ENCODE measurements around the gene TOR1B. TPM values are rescaled to one million over a fixed set of nuclear protein-coding genes. Genes with fewer than 3 reads are reported as not detected.

The TOR1B gene
- total RNA-seq, 1 experiment from 2014 or later, result 18.8 TPM

DNA sequence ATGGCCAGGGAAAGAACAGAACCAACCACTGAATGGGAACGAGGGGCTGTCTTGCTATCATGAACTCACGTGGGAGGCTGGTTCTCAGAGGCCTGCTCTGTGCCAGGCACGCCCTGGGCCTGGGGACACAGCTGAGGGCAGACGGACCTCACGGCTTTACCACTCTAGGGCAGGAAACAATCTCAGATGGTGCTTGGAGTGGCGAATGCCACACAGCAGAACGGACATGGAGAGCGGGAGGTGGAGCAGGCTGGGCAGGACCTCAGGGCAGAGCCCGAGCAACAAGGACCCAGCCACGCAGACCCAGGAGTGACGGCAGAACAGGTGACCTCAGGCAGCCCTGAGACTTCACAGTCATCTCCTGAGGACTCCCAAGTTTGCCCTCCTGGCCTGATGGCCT lies 12.3 kb downstream of the TOR1B start:
- CTCF ChIA-PET, result no interaction called here
- Mint-ChIP-seq H3K36me3 (peaks cover 62% of the 10 kb centered on the region), H3K4me1 (0 out of 2 replicates have a peak, but pooled peaks cover 3% of the 10 kb centered on the region), H3K9me3 (no peaks in the 10 kb centered on the region), H3K27ac (peak overlapping the region; percentile 74; the same call in 1 of the 2 replicates), H3K27me3 (ENCODE audit: low read depth) (no peaks in the 10 kb centered on the region), H3K4me3 (no peak overlapping the region)
- POLR2A ChIA-PET, result no interaction called here
- TF ChIP-seq ZNF416 (CRISPR knock-in tag; IDR thresholded peaks at IDR 0.05), result no peak
- TF ChIP-seq SMAD3 (CRISPR knock-in tag; IDR thresholded peaks at IDR 0.05; ENCODE audit: borderline replicate concordance), result no peak
- TF ChIP-seq IRF2 (CRISPR knock-in tag; IDR thresholded peaks at IDR 0.05; ENCODE audit: borderline replicate concordance, low read depth), result no peak
- no peak for TF ChIP-seq EMX1 (CRISPR knock-in tag; IDR thresholded peaks at IDR 0.05)
- no peak for TF ChIP-seq CREB1 (CRISPR knock-in tag; IDR thresholded peaks at IDR 0.05)
- no peak for TF ChIP-seq GRHL2 (CRISPR knock-in tag; IDR thresholded peaks at IDR 0.05; ENCODE audit: insufficient replicate concordance, severe bottlenecking)
- TF ChIP-seq JUN (CRISPR knock-in tag; IDR thresholded peaks at IDR 0.05), result no peak
- TF ChIP-seq ESRRA (CRISPR knock-in tag; IDR thresholded peaks at IDR 0.05; ENCODE audit: borderline replicate concordance), result no peak
- TF ChIP-seq NR1H2 (CRISPR knock-in tag; IDR thresholded peaks at IDR 0.05), result no peak
- no peak for TF ChIP-seq ARID4B (CRISPR knock-in tag; IDR thresholded peaks at IDR 0.05; ENCODE audit: borderline replicate concordance)
- no peak for TF ChIP-seq AFF4 (CRISPR knock-in tag; IDR thresholded peaks at IDR 0.05; ENCODE audit: borderline replicate concordance)
- TF ChIP-seq, protein P1, sequence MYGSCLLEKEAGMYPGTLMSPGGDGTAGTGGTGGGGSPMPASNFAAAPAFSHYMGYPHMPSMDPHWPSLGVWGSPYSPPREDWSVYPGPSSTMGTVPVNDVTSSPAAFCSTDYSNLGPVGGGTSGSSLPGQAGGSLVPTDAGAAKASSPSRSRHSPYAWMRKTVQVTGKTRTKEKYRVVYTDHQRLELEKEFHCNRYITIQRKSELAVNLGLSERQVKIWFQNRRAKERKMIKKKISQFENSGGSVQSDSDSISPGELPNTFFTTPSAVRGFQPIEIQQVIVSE (CRISPR knock-in tag; IDR thresholded peaks at IDR 0.05; ENCODE audit: borderline replicate concordance), result no peak
- TF ChIP-seq ZNF138 (CRISPR knock-in tag; conservative IDR thresholded peaks at IDR 0.05), result no peak
- no peak for TF ChIP-seq GABPB1 (CRISPR knock-in tag; IDR thresholded peaks at IDR 0.05)
- TF ChIP-seq ZNF121 (CRISPR knock-in tag; IDR thresholded peaks at IDR 0.05), result no peak
- TF ChIP-seq OVOL2 (CRISPR knock-in tag; IDR thresholded peaks at IDR 0.05; ENCODE audit: borderline replicate concordance), result no peak
- no peak for TF ChIP-seq ZNF232 (CRISPR knock-in tag; IDR thresholded peaks at IDR 0.05)
- TF ChIP-seq MXD4 (CRISPR knock-in tag; IDR thresholded peaks at IDR 0.05; ENCODE audit: borderline replicate concordance), result no peak
- TF ChIP-seq JAZF1 (CRISPR knock-in tag; IDR thresholded peaks at IDR 0.05), result no peak
- TF ChIP-seq NR2C2 (CRISPR knock-in tag; IDR thresholded peaks at IDR 0.05), result no peak
- no peak for DNase-seq (ENCODE audit: low spot score)
- ATAC-seq, result no peak
